Fibroblast of skin of right quadriceps (primary cell): ENCODE data around the gene SNX21.
"Not testable (repeated sequence)": the region's sequence is repeated elsewhere in the genome, so short reads cannot be mapped to it uniquely, and the experiment has no call there.

Experiments used
- DNase-seq: peaks from one replicate; pipeline ENCODE4 v3.0.0-alpha.2; 2013

SNX21 gene, protein sequence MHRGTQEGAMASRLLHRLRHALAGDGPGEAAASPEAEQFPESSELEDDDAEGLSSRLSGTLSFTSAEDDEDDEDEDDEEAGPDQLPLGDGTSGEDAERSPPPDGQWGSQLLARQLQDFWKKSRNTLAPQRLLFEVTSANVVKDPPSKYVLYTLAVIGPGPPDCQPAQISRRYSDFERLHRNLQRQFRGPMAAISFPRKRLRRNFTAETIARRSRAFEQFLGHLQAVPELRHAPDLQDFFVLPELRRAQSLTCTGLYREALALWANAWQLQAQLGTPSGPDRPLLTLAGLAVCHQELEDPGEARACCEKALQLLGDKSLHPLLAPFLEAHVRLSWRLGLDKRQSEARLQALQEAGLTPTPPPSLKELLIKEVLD

DNA sequence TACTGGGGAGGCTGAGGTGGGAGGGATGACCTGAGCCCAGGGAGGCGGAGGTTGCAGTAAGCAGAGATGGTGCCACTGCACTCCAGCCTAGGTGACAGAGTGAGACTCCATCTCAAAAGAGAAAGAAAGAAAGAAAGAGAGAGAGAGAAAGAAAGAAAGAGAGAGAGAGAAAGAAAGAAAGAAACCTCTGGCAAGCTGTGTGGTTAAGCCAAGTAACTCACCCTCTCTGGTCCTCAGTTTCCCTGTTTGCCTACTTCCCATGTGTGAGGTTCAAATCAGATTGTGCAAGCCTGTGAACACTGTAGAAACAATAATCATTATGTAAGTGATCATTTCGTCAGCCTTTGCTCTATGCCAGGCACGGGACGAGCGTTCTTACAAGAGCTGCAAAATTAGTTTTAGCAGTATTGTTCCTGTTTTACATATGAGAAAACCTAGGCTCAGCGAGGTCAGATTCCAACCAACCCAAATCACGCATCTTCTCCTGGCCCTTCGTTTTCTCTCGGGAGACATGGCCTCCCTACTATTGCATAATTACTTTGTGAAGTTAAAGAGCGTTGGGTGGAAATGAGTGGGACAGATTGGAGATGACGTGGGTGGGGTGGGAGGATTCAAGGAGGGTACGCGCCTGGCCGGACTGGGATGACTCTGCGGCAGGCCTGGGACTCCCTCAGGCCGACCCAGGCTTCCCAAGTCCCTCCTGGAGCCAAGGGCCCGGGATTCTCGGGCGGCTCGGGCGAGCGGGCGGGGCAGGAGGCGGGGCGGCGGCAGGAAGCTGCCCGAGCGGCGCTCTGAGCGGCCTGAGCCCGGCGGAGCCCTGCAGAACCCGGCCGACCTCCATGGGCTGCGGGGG is at the start of gene SNX21:
SNX21 (plus strand) TSS at position 770 of the 853 bp plus-strand sequence. CDS start 121 bp downstream, outside the sequence.
- peak; percentile 91 for DNase-seq

DNA sequence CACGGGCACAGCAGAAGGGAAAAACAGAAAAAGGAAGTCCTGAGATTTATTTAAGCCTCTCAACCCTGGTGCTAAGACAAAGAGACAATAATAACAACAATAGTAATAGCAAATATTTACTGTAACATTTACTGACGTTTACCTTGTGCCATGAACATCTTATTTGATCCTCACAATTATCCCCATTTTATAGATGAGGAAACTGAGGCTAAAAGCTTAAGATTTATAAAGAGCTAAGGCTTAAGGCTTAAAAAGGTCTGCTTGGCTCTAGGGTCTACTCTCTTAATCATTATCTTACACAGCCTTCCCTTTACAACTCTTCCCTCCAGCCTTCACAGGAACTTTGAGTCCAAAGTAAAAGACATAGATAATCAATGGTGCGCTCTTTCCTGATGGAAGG is 45.2 kb upstream of the SNX21 start:
- DNase-seq: no peak

DNA sequence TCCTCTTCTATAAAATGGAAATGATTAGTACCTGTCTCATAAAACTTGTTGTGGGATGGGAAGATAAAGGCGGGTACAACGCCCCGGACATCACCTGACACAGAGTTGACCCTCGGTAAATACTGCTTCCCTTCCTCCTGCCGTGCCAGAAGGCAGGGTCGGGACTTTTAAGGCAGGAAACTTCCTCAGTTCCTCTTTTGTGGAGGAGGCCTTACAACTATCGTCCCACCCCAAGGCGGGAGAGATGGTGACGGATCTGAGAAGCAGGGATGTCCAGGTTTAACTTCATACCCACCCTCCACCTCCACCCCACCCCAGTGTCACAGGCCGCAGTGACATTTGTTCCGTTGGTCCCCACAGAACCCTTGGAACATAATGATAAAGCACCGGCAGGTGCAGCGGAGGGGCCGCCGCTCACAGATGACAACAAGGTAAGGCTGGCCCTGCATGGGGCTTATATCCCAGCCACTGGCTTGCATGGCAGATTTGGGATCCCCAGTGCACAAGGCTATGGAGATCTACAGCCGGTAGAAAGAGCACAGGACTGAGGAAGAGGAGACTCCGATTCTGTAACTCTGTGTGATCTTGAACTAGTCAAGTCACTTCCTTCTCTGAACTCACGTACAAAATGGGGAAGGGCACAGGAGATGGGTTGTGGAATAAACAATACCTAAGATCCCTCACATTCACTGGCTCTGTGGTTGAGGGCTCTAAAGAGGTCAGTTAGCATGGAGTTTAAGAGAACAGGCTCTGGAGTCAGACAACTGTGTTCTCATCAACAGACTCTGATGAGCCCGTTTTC is 41.1 kb upstream of the SNX21 start:
- no peak for DNase-seq

DNA sequence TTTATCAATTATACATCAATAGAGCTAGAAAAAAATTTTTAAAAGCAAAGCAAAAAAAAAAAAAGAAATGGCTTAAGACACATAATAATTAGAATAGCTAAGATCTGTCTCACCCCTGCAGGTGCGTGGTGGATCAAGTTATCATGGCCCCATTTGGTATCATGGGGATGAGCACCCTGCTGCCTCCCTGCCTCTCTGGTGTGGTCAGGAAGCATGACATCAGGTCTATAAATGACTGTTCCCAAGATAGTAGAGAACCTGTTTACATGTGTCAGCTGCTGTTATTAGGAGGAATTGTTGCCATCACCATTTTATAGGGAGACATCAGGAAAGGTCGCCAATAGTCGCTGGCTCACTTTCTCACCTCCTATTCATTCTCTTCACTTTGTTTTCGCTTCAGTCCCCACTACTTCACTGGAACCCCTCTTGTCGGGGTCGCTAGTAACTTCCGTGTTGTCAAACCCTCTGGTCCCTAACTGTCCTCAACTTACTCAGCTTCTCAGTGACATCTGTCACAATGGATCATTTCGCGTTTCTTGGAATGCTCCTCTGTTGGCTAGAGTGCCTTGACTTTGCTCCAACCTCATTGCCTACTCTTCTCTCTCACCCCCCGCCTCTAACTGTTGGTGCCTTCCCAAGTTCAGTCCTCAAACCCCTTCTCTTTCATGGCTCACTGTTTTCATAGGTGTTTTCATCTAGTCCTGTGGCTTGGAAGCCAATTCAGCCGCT is 37.1 kb upstream of the SNX21 start:
- no peak for DNase-seq

DNA sequence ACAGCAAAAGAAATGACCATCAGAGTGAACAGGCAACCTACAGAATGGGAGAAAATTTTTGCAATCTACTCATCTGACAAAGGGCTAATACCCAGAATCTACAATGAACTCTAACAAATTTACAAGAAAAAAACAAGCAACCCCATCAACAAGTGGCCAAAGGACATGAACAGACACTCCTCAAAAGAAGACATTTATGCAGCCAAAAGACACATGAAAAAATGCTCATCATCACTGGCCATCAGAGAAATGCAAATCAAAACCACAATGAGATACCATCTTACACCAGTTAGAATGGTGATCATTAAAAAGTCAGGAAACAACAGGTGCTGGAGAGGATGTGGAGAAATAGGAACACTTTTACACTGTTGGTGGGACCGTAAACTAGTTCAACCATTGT is 36.1 kb upstream of the SNX21 start:
- not testable (repeated sequence) for DNase-seq

DNA sequence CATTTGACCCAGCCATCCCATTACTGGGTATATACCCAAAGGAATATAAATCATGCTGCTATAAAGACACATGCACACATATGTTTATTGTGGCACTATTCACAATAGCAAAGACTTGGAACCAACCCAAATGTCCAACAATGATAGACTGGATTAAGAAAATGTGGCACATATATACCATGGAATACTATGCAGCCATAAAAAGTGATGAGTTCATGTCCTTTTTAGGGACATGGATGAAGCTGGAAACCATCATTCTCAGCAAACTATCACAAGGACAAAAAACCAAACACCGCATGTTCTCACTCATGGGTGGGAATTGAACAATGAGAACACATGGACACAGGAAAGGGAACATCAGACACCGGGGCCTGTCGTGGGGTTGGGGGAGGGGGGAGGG is 35.6 kb upstream of the SNX21 start:
- DNase-seq: not testable (repeated sequence)

DNA sequence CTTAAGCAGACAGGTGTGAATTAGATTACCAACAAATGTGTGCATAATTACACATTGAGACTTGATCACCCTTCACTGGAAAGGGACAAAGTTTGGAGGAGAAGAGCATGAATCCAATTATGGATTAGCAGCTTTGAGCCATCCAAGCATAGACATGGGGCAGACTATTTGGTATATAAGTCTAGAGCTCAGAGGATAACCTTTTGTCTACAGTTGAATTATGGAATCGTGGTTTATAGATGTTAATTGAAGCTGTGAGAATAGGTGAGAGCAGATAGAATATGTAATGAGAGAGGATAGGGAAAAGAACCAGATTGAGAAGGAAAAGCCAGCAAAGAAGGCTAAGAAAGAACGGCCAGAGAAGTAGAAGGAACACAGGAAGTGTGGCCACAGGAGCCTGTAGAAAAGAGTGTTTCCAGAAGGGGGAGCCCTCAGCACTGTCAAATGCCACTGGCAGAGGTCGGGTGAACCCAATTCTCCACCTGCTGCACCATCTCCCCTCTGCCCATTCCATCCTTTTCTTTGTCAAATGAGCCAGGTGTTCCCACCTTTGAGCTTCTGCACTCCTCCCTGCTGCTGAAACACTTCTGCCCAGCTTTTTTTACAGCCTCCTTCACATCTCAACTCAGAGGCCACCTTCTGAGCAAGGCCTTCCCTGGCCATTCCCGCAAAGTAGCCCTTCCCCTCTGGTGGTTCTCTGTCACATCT is 34.5 kb upstream of the SNX21 start:
- DNase-seq: peak; percentile 37

DNA sequence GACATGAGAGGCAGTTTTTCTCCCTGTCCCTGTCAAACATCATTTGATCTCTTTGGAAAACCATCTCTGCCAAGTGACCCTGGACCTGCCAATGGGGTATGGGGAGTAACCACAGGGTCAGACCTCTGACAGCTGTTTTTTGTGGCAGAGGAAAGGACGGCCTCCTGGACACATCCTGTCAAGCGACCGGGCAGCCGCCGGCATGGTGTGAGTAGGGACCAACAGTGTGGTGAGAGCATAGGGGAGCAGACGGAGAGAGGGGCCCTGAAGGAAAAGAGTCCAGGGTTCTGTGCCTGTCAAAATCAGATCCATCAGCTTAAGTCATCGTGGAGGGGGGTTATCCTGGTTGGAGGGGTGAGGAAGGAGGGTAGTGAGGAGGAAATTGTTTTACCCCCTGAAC is 31.7 kb upstream of the SNX21 start:
- DNase-seq: no peak

DNA sequence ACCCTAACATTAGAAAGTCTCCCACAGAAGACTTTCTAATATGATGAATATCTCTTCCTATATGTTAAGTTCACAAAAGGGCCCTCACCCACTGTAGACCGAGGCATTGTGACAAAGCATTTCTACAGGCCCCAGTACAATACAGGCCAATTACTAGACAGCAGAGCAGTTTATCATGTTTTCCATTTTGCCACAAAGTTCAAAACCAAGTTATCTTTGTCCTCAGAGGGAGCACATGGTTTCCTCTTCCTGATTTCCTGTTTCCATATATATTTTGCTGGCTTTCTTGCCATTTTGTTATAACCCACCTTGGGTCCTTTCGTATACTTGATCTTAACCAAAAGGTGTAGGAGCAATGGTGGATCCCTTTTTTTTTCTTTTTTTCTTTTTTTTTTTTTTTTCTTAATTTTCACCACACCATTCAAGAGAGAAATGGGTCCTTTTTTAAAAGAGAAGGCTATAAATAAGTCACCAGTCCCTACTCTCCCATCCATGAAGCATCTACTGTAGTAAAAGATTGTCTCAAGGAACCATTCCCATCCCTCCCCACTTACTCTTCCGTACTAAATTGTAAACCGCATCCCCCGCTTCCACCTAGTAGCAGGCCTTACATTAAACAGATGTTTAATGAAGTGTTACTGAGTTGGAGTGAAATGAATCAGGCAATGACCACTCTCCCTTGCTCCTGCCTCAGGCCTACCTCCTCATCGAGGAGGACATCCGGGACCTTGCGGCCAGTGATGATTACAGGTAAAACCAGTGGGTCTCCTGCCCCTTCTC is 23.2 kb upstream of the SNX21 start:
- no peak for DNase-seq

DNA sequence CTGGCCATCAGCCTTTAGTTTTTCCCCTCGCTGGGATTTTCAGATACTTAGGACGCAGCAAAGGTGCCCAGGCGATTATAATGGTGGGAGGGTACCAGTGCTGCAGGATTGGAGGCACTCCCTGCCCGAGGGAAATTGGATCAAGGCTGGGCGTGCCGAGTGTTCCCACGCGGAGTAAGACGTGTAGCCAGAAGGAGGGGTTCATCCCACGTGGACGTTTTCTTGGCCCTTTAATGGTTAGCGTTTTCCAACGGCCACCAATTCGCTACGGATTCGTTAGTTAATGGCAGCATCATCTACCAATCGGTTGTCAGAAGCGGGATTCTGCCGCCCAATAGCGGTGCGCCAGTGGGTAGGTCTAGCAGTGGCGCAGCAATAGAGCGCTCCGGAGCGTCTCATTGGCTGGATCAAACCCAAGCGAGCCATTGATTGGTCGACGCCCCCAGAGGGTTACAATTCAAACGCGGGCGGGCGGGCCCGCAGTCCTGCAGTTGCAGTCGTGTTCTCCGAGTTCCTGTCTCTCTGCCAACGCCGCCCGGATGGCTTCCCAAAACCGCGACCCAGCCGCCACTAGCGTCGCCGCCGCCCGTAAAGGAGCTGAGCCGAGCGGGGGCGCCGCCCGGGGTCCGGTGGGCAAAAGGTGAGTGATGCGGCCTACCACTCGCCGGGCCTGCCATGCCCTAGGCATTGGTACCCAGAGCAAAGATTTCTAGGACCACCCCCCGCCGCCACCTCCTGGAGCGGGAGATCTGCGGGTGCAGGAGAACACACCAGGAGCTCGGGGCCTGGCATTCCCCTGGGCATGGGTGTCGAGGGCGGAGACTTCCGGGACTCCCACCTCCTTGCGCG is 21.2 kb upstream of the SNX21 start, which contains the start of gene UBE2C:
UBE2C (plus strand) TSS at position 488 of the 849 bp plus-strand sequence; CDS start at position 540, 52 bp downstream.
- DNase-seq: peak; percentile 100

DNA sequence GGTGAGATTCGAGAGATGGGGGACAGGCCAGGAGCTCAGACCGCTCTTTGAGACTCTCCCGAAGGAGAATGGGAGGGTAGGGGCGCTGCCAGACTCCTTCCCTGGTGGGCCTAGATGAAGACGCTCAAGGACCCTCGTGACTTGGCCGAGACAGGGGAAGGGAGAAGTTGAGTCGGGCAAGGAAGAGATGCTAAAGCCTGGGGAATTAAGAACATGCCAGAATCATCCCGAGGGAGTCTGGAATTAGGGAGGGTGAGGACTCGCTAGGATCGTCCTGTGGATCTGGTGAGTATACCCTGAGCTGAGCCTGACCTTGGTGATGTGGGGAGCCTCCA is 20.6 kb upstream of the SNX21 start:
- DNase-seq: no peak

DNA sequence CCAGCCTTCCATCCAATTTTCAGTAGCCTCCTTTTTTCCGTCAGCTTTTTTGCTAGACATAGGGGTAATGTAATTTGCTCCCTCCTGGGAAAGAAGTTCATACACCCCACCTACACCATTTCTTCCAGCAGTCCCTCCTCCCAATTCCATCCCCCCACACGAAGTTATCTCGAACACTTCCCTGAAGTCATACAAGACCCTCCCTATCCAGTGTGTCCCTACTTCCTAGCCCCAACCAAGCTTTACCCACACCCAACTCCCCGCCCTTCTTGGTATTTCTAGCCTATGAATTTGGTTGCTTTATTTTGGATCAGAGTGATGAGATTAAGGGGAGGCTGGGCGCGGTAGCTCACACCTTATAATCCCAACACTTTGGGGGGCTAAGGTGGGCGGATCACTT is 20.1 kb upstream of the SNX21 start:
- DNase-seq: no peak

DNA sequence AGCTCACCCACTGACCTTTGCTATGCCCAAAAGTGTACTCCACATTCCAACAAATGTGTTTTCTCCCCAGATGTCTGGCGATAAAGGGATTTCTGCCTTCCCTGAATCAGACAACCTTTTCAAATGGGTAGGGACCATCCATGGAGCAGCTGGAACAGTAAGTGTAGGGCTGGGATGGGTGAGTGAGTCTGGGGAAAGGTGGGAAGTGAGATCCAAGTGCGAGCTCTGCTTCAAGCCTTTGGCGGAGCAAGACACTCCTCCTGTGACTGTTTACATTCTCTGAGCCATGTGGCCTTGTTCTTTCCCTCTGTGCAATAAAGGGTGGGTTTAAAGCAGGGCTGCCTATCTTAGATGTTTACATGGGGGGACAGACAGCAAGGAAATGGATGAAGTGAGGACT is 19.3 kb upstream of the SNX21 start:
- DNase-seq: no peak

DNA sequence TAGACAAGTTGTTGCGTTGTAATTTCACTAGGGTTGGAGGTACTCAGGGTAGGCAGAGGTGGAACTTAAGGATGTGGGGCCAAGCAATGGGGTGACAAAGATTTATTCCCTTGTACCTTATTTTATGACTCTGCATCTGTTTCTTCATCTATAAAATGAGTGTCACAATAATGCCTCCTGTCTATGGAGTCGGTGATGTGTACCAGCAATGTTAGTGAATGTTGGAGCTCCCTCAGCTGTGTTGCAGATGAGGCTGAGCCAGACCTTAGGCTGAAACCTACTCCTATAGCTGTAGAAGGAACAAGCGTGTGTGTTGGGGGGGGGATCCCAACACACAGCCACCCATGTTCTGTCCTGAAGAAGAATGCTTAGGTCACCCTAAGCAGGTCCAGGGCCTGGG is 16.6 kb upstream of the SNX21 start:
- DNase-seq: no peak

DNA sequence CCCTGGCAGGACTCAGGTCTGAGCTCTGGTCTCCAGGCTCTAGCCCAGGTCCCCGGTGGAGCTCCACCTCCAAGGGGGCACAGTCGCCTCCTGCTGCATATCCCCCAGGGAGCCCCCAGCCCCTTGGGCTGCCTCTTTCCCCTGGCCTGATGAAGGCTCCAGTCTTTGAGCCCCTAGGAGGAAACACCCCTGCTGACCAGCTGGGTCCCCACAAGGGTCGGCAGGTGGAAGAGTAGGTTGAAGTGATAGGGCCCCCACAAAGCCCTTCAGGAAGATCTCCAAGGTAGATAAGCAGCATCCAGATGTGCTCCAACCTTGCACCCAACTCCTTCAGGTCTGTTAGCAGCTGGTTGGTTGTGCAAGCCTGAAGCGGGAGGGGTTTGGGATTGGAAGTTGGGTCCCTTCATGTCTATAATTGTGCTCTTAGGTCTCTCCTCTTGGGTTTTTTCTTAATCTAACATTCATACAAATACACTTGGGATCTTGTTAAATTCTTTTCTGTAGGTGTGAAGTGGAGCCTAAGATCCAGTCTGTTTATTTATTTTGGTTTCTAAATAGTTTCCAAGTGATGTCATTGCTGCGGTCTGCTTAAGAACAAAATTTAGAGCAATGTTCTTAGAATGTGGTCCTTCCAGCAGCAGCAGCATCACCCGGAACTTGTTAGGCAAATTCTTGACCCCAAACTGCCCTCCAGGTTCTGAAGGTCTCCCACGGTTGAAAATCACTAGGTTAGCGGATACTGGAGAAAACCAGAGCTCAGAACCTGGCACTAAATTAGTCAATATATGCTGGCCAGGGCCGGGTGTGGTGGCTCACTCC is 16.0 kb upstream of the SNX21 start:
- peak; percentile 78 for DNase-seq

DNA sequence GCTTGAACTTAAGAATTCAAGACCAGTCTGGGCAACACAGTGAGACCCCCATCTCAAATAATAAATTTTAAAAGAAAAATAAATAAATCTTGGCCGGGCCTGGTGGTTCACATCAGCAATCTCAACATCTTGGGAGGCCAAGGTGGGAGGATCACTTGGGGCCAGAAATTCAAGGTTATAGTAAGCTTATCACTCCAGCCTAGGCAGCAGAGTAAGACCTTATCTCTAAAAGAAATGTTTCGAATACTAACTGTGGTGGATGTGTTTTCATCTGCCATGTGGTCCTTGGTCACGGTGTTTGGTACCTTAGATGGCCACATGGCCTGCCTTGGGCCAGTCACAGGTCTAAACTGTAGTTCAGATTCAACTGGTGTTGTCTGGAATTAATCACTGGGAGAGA is 15.4 kb upstream of the SNX21 start:
- DNase-seq: no peak

DNA sequence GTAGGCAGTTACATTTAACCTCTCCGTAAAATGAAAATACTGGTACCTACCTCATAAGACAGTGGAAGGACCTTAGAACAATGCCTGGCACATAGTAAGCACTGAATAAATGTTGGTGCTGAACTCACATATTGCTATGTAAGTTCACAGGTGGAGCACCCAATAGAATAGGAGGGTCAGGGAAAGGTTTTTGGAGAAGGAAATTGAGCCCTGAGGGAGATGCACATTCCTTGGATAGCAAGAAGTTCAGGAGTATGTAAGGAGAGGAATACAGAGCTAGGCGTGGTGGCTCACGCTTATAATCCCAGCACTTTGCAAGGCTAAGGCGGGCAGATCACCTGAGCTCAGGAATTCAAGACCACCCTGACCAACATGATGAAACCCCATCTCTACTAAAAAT is 14.1 kb upstream of the SNX21 start:
- no peak for DNase-seq

DNA sequence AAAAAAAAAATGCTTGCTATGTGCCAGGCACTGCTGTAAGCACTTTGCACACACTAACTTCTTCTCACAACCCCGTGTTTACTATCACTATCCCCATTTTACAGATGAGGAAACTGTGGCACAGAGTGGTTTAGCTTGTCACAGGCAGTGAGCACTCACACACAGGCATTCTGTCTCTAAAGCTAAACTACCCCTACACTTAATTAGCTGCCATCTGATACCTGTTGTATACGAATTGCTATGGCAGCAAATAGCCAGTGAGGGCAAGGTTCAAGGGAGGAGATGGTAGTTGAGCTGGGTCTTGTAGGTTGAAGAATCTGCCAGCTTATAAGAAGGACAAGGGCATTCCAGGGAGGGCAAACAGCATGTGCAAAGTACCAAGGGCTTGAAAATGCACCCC is 11.7 kb upstream of the SNX21 start:
- no peak for DNase-seq

DNA sequence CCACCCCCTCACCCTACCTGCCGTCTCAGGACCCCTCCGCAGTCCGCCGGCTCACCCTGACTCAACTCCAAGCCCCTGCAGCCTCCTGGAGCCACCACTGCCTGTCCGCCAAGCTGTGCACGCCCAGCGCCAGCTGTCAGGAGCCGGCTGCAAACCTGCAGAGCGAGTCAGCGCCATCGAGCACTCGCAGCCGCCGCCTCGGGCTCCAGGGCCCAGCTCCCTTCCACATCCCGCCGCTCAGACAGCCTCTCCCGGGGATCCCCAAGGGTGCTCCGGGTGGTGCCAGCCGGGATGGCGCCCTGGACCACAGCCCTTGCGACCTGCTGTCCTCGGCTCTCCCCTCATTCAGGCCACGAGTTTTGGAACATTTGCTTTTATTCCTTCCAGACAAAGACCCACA is 10.7 kb upstream of the SNX21 start:
- DNase-seq: no peak
